Thoracic aorta (tissue), 2 donors: Measurements from ENCODE around the gene SAMD1. TPM values are rescaled to one million over a fixed set of nuclear protein-coding genes. Genes with fewer than 3 reads are reported as not detected.

ENCODE experiments used
- ATAC-seq: fragments of 150-250 bp; one replicate; pipeline ENCODE4 v1.8.0; 2017; ENCODE audit warnings: low read depth; ENCODE audit not compliant: insufficient number of reproducible peaks, low FRiP score
- DNase-seq: peaks from one replicate; pipeline ENCODE4 v3.0.0-alpha.2; 2020; ENCODE audit warnings: low spot score
- H3K27ac ChIP-seq, 2 donors: fragments of 200-600 bp; sonication (generic); 1 replicate in 1 of 2; 2 replicates in 1 of 2; pipeline ENCODE4 v1.5.1; 2016; ENCODE audit warnings: mild to moderate bottlenecking in 2 of 2, moderate library complexity in 2 of 2
- H3K27me3 ChIP-seq: fragments of 200-600 bp; sonication (generic); replicated peaks from 2 replicates; pipeline ENCODE4 v1.6.0; 2016; ENCODE audit warnings: mild to moderate bottlenecking; ENCODE audit not compliant: insufficient read depth
- H3K36me3 ChIP-seq: fragments of 200-600 bp; sonication (generic); one replicate; pipeline ENCODE4 v1.5.1; 2016
- H3K4me1 ChIP-seq, 2 donors: fragments of 200-600 bp; sonication (generic); 1 replicate in 1 of 2; 2 replicates in 1 of 2; pipeline versions ENCODE4 v1.5.1 to v1.6.0; 2016; ENCODE audit warnings: low read depth in 2 of 2, mild to moderate bottlenecking in 1 of 2; ENCODE audit not compliant: control insufficient read depth in 1 of 2
- H3K4me3 ChIP-seq: fragments of 200-600 bp; sonication (generic); 2 replicates; pipeline ENCODE4 v1.5.1; 2016; ENCODE audit warnings: mild to moderate bottlenecking
- H3K9me3 ChIP-seq: fragments of 200-600 bp; sonication (generic); 2 replicates; pipeline ENCODE4 v1.5.1; 2016
- total RNA-seq, 2 donors: library from RNA; depleted of rRNA; stranded (reverse); fragments of >200 nt; gene quantifications; one replicate each; pipeline versions ENCODE4 v1.1.0 to v1.2.3, GENCODE V29; 2016
- TF ChIP-seq, protein P1 (sequence below): fragments of 200-600 bp; sonication (generic); IDR thresholded peaks from one replicate; pipeline ENCODE4 v1.5.1; 2019; ENCODE audit warnings: antibody characterized with exemption

SAMD1 gene
- 10 to 100 TPM in 1 of 2 donors, 1 to 10 TPM in 1; 8.9 to 27.5 TPM for total RNA-seq

DNA sequence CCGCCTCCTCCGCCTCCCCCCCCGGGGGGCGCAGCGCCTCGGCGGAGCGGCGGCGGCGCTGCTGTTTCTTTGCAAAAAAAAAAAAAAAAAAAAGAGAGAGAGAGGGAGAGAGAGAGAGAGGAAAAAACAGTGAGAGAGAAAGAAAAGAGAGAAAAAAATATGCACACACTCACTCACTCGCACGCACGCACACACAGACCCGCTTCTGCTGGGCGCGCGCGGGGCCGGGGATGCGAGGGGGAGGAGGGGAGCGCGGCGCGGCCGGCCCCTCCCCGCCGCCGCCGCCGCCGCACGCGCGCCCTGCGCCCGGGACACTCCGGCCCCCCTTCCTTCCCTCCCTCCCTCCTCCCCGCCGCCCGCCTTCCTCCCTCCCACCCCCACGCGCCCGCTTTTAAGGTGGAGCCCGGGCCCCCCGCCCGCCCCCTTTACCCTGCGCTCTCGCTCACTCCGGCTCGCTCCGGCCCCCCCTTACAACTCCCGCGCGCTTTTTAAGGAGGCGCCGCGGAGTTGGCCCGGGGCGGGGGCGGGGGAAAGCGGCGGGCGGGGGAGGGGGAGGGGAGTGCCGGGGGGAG, at the start of gene SAMD1:
SAMD1 (minus strand) TSS at position 243 of the 572 bp plus-strand sequence.
- DNase-seq (peak; percentile 78), ATAC-seq (peak; percentile 31)
- Histone ChIP-seq H3K27ac (peak within 1 kb of the TSS; percentile 83 to 87), H3K4me3 (peak within 1 kb of the TSS; percentile 75), H3K4me1 (peaks cover 3 to 20% of the 10 kb centered on the region in 2 donors), H3K9me3 (peaks cover 7% of the 10 kb centered on the region), H3K27me3 (no peaks in the 10 kb centered on the region), H3K36me3 (peaks cover 16% of the 10 kb centered on the region)
- TF ChIP-seq, protein P1, sequence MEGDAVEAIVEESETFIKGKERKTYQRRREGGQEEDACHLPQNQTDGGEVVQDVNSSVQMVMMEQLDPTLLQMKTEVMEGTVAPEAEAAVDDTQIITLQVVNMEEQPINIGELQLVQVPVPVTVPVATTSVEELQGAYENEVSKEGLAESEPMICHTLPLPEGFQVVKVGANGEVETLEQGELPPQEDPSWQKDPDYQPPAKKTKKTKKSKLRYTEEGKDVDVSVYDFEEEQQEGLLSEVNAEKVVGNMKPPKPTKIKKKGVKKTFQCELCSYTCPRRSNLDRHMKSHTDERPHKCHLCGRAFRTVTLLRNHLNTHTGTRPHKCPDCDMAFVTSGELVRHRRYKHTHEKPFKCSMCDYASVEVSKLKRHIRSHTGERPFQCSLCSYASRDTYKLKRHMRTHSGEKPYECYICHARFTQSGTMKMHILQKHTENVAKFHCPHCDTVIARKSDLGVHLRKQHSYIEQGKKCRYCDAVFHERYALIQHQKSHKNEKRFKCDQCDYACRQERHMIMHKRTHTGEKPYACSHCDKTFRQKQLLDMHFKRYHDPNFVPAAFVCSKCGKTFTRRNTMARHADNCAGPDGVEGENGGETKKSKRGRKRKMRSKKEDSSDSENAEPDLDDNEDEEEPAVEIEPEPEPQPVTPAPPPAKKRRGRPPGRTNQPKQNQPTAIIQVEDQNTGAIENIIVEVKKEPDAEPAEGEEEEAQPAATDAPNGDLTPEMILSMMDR, result no peak

DNA sequence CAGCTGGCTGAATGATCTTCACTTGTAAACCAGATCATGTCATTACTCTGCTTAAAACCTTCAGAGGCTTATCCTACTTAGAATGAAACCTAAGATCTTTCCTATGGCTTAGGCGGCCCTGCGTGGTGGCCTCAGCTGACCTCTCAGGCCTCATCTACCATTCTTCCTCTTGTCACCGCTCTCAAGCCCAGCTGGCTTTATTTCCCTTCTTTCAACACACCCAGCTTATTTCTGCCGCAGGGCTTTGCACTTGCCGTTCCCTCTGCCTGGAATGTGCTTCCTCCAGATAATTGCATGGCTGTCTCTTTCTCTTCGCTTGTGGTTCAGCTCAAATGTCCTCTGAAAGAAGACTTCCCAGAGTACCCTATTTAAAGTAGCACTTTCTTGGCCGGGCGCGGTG, 49.4 kb upstream of the SAMD1 start:
- Histone ChIP-seq H3K4me1 (peaks cover 16 to 28% of the 10 kb centered on the region in 2 donors), H3K36me3 (no peaks in the 10 kb centered on the region), H3K4me3 (no peak overlapping the region), H3K9me3 (no peaks in the 10 kb centered on the region), H3K27me3 (no peaks in the 10 kb centered on the region), H3K27ac (no peak overlapping the region)
- DNase-seq, result no peak
- TF ChIP-seq, protein P1, result no peak
- ATAC-seq, result no peak

DNA sequence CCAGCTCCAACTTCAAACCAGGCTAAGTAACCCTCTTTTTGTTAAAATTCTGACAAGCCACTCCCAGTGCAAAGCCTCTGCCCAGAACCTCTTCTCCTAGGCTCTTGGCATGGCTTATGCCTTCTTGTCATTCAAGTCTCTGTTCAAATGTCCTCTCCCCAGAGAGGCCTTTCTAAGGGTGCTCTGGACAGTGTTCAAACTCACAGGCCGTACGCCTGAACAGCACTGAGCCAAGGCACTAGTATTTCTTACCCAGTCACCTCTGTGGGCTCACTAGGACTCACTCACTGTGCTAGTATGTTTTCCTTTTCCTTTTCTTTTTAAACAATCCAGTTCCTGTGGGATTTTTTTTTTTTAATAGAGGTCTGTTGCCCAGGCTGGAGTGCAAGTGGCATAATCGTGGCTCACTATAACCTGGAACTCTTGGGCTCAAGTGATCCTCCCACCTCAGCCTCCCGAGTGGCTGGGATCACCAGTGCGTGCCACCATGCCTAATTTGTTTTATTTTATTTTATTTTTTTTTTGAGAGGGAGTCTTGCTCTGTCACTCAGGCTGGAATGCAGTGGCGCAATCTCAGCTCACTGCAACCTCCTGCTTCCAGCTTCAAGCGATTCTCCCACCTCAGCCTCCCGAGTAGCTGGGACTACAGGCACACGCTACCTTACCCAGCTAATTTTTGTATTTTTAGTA, 48.2 kb upstream of the SAMD1 start:
- ATAC-seq, result no peak
- TF ChIP-seq, protein P1, result no peak

DNA sequence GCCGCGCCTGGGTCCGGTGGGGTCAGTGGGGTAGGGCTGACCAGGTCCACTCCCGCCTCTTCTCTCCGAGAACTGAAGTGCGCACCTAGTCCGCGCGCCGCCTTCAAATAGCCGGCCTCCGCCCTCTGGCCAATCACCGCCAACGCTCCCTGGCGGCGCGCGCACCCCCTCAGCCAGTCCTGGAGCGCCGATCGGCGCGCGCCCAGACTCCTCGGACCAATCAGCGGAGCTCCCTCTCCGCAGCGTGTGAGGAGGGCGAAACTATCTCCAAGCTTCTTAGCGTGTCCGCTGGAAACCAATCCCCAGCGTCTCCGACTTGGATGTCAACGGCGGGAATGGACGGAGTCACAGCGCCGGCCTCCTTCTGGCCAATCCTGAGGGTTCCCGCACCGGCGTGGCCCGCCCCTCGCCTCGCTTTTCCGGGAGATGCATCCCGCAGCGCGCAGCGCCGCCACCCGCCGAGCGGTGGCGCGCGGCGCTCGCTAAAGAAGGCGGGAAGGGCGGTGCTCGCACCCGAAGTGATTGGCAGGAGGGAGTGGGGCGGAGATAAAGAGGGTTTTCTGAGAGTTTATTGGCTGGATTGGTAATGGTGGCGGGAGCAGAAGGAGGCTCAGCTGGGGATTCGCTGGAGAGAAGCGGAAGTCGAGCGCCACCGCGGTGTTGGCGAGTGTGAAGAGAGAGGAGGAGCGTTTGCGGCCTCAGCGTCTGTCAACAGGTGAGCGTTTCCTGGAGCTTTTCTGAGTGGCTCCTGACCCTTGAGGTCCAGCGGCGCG, 46.1 kb upstream of the SAMD1 start, which contains the start of gene ASF1B:
ASF1B (minus strand) TSS at position 81 of the 773 bp plus-strand sequence. CDS start 133 bp downstream, outside the sequence.
- TF ChIP-seq, protein P1, result peak; percentile 60
- H3K4me1 ChIP-seq, result peaks cover 16 to 28% of the 10 kb centered on the region in 2 donors
- H3K9me3 ChIP-seq, result no peaks in the 10 kb centered on the region
- H3K27ac ChIP-seq, result peak within 1 kb of the TSS; percentile 93 to 95
- ATAC-seq, result peak; percentile 92
- H3K36me3 ChIP-seq, result no peaks in the 10 kb centered on the region
- H3K27me3 ChIP-seq, result no peaks in the 10 kb centered on the region
- peak; percentile 95 for DNase-seq
- H3K4me3 ChIP-seq, result peak within 1 kb of the TSS; percentile 85

More for the DNA sequence above, 48.2 kb upstream of the SAMD1 start:
- H3K9me3 ChIP-seq, result no peaks in the 10 kb centered on the region
- H3K27ac ChIP-seq, result peak overlapping the region; percentile 93 to 95
- no peaks in the 10 kb centered on the region for H3K36me3 ChIP-seq
- DNase-seq, result no peak
- peaks cover 16 to 28% of the 10 kb centered on the region in 2 donors for H3K4me1 ChIP-seq
- H3K4me3 ChIP-seq, result peak overlapping the region; percentile 2
- H3K27me3 ChIP-seq, result no peaks in the 10 kb centered on the region

DNA sequence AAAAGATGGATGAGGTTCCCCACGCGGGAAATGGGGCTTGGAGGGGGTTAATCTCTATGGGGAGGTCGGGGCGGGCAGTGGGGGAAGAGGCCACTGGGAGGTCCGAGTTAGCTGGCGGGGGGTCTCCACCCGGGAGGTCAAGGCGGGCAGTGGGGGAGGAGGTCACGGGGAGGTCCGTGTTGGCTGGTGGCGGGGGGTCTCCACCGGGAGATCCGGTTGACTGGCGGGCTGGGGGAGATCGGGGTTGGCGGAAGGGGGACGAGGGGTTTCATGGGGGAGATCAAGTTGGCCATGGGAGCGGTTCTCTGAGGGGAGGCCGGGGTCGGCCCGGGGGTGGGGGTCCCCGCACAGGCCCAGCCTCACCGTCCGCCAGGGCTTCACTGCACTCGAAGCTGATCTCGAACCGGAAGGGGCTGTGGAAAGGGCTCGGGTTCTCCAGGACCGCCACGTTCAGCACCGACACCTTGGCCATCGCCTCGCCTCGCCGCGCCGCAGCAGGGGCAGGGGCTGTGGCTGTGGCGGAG, 45.5 kb upstream of the SAMD1 start:
- TF ChIP-seq, protein P1, result no peak
- H3K4me1 ChIP-seq, result peaks cover 16 to 28% of the 10 kb centered on the region in 2 donors
- peak overlapping the region in 1 of 2 donors; percentile 30 for H3K27ac ChIP-seq
- no peaks in the 10 kb centered on the region for H3K36me3 ChIP-seq
- no peak for DNase-seq
- no peaks in the 10 kb centered on the region for H3K9me3 ChIP-seq
- H3K27me3 ChIP-seq, result no peaks in the 10 kb centered on the region
- peak overlapping the region; percentile 70 for H3K4me3 ChIP-seq
- no peak for ATAC-seq
